GM20431 (cell line): ENCODE results near the gene FUOM.
"Not testable (repeated sequence)": the region's sequence is repeated elsewhere in the genome, so short reads cannot be mapped to it uniquely, and the experiment has no call there.

Experiments
- in situ Hi-C: fragments of 300-500 bp; cut with MseI, MboI; formaldehyde crosslinking; loops from one replicate; pipeline ENCODE4 v1.15.0; 2020; ENCODE audit warnings: low sequenced_read_pairs; ENCODE audit not compliant: unreplicated experiment

Gene FUOM

GRCh38 chr10:133336118-133336576 is 21.7 kb downstream of the FUOM start:
- in situ Hi-C loops = no loop called here

GRCh38 chr10:133335246-133336117 is 22.3 kb downstream of the FUOM start:
- in situ Hi-C loops = no loop called here

GRCh38 chr10:133334503-133335245 is 23.1 kb downstream of the FUOM start:
- in situ Hi-C loops = no loop called here

- in situ Hi-C loops = no loop called here
Measured at GRCh38 chr10:133332936-133333699, 24.7 kb downstream of the FUOM start.

GRCh38 chr10:133329491-133330202 is 28.2 kb downstream of the FUOM start:
- in situ Hi-C loops = no loop called here

- in situ Hi-C loops = no loop called here
Measured at GRCh38 chr10:133328358-133329343, 29.2 kb downstream of the FUOM start.

- in situ Hi-C loops = no loop called here
Measured at GRCh38 chr10:133327651-133328357, 30.0 kb downstream of the FUOM start.

- in situ Hi-C loops = no loop called here
Measured at GRCh38 chr10:133326745-133327650, 30.8 kb downstream of the FUOM start.

GRCh38 chr10:133326223-133326551 is 31.6 kb downstream of the FUOM start:
- in situ Hi-C loops = no loop called here

GRCh38 chr10:133325440-133326222 is 32.2 kb downstream of the FUOM start:
- in situ Hi-C loops = no loop called here

- in situ Hi-C loops = no loop called here
Measured at GRCh38 chr10:133324857-133325260, 33.0 kb downstream of the FUOM start.

GRCh38 chr10:133324198-133324792 is 33.5 kb downstream of the FUOM start:
- in situ Hi-C loops = no loop called here

- in situ Hi-C loops = not testable (repeated sequence)
Measured at GRCh38 chr10:133322064-133322709, 35.6 kb downstream of the FUOM start.

GRCh38 chr10:133320852-133321422 is 36.9 kb downstream of the FUOM start:
- in situ Hi-C loops = not testable (repeated sequence)

- in situ Hi-C loops = no loop called here
Measured at GRCh38 chr10:133318494-133319127, 39.2 kb downstream of the FUOM start.
